Measurements from ENCODE around the gene VPS37D.

Gene VPS37D

DNA sequence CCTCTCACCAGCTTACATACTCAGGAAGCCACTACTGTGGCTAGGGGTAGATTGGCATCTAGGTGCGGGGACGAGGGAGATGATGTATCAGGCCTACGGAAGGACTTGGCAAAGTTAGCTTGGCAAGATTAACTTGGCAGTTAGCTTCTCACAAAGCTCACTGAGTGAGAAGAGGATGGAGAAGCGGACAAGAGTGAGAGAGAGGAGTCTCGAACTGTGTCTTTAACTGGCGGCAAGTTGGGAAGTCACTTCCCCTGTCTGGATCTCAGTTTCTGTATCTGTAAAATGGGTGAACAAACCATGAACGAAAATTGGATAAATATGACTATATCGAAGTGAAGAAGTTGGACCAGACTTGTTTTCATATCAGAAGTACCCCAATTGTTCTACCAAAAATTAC lies 33.8 kb upstream of the VPS37D start:
- H3K4me3 ChIP-seq (ENCODE audit: low read depth, low read length): no peak overlapping the region
- TF ChIP-seq, protein P1, sequence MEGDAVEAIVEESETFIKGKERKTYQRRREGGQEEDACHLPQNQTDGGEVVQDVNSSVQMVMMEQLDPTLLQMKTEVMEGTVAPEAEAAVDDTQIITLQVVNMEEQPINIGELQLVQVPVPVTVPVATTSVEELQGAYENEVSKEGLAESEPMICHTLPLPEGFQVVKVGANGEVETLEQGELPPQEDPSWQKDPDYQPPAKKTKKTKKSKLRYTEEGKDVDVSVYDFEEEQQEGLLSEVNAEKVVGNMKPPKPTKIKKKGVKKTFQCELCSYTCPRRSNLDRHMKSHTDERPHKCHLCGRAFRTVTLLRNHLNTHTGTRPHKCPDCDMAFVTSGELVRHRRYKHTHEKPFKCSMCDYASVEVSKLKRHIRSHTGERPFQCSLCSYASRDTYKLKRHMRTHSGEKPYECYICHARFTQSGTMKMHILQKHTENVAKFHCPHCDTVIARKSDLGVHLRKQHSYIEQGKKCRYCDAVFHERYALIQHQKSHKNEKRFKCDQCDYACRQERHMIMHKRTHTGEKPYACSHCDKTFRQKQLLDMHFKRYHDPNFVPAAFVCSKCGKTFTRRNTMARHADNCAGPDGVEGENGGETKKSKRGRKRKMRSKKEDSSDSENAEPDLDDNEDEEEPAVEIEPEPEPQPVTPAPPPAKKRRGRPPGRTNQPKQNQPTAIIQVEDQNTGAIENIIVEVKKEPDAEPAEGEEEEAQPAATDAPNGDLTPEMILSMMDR (IDR thresholded peaks at IDR 0.05; ENCODE audit: low read depth, low read length): no peak

DNA sequence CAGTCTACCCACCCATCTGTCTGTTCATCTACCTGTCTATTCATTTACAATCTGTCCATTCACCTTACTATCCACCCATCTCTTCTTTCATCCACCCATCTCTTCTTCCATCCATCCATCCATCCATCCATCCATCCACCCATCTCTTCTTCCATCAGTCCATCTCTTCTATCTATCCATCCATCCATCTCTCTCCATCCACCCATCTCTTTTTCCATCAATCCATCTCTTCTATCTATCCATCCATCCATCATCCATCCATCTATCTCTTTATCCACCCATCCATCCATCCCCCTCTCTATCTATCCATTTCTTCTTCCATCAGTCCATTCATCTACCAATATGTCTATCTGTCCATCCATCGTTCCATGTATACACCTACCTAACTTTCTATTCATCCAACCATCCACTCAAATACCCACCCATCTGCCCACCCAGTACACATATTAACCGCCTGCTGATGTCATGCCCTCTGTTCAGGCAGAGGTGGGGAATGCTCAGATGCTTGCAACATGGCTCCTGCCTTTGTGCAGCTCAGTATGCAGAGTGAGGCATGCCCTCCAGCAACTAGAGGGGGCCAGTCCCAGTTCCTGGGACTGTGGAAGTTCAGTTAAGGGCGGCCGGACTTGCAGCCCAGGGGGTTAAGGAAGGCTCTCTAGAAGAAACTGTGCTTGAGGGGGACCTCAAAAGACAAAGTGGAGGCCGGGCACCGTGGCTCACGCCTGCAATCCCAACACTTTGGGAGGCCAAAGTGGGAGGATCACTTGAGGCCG lies 32.0 kb upstream of the VPS37D start:
- no peak overlapping the region for H3K4me3 ChIP-seq (ENCODE audit: low read depth, low read length)
- TF ChIP-seq, protein P1 (IDR thresholded peaks at IDR 0.05; ENCODE audit: low read depth, low read length): no peak

GRCh38 chr7:73638911-73639310 lies 28.7 kb upstream of the VPS37D start:
- TF ChIP-seq, protein P1 (IDR thresholded peaks at IDR 0.05; ENCODE audit: low read depth, low read length): no peak
- H3K4me3 ChIP-seq (ENCODE audit: low read depth, low read length): no peak overlapping the region

- no peak overlapping the region for H3K4me3 ChIP-seq (ENCODE audit: low read depth, low read length)
- TF ChIP-seq, protein P1 (IDR thresholded peaks at IDR 0.05; ENCODE audit: low read depth, low read length): no peak
Observed at GRCh38 chr7:73642834-73643233, 24.8 kb upstream of the VPS37D start.

DNA sequence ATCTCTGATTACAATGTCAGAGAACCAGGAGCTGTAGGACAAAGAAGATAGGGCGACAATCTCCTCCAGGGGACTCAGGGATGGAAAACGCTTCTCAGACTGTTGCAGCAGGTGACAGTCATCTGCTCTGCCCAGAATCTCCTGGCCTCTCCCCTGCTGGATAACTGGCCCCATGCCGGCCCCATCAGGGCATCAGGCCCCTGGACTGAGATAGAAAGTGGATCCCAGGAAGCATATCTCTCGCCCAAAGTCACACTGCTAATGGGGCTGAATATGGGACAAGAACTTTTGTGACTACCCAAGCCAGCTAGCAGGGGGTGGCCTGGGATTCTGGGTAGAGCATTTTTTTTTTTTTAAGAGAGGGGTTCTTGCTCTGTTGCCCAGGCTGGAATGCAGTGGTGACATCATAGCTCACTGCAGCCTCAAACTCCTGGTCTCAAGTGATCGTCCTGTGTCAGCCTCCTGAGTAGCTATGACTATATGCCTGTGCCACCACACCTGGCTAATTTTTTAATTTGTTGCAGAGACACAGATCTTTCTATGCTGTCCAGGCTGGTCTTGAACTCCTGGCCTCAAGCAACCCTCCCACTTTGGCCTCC lies 22.8 kb upstream of the VPS37D start:
- TF ChIP-seq, protein P1 (IDR thresholded peaks at IDR 0.05; ENCODE audit: low read depth, low read length): no peak
- no peak overlapping the region for H3K4me3 ChIP-seq (ENCODE audit: low read depth, low read length)

- H3K4me3 ChIP-seq (ENCODE audit: low read depth, low read length): no peak overlapping the region
- TF ChIP-seq, protein P1 (IDR thresholded peaks at IDR 0.05; ENCODE audit: low read depth, low read length): no peak
Observed at GRCh38 chr7:73645643-73646174, 21.9 kb upstream of the VPS37D start.
